Endometrial microvascular endothelial cells (primary cell): ENCODE measurements around the gene CYTH1. TPM values are rescaled to one million over a fixed set of nuclear protein-coding genes. Genes with fewer than 3 reads are reported as not detected.
"Not testable (repeated sequence)": the region's sequence is repeated elsewhere in the genome, so short reads cannot be mapped to it uniquely, and the experiment has no call there.

Source experiments
- in situ Hi-C: cut with HindIII; loops from 2 replicates; pipeline ENCODE4 v1.10.0; 2017; ENCODE audit warnings: low sequenced_read_pairs, low pct_unique_long_range_greater_than_20kb; ENCODE audit errors: inconsistent ontology term
- total RNA-seq: library from RNA; depleted of rRNA; stranded (reverse); fragments of >200 nt; gene quantifications from one replicate; pipeline ENCODE4 v1.2.3, GENCODE V29; 2015; ENCODE audit errors: inconsistent ontology term

The CYTH1 gene
- total RNA-seq, 1 donor from 2014 or later, result 40.3 TPM

GRCh38 chr17:78683408-78683961 lies 98.6 kb downstream of the CYTH1 start:
- in situ Hi-C loops, result no loop called here

- in situ Hi-C loops, result no loop called here
These were observed 99.7 kb downstream of the CYTH1 start for GRCh38 chr17:78682363-78682762.

GRCh38 chr17:78680436-78680835 lies 101.6 kb downstream of the CYTH1 start:
- in situ Hi-C loops, result no loop called here

GRCh38 chr17:78679495-78680395 lies 102.3 kb downstream of the CYTH1 start:
- in situ Hi-C loops, result no loop called here

- in situ Hi-C loops, result no loop called here
These were observed 103.4 kb downstream of the CYTH1 start for GRCh38 chr17:78678711-78679110.

GRCh38 chr17:78678222-78678557 lies 103.9 kb downstream of the CYTH1 start:
- in situ Hi-C loops, result no loop called here

- in situ Hi-C loops, result no loop called here
These were observed 104.5 kb downstream of the CYTH1 start for GRCh38 chr17:78677303-78678221.

GRCh38 chr17:78676412-78677302 lies 105.4 kb downstream of the CYTH1 start:
- in situ Hi-C loops, result no loop called here

- in situ Hi-C loops, result no loop called here
These were observed 106.2 kb downstream of the CYTH1 start for GRCh38 chr17:78675836-78676235.

GRCh38 chr17:78675316-78675616 lies 106.8 kb downstream of the CYTH1 start:
- in situ Hi-C loops, result no loop called here

GRCh38 chr17:78674595-78675315 lies 107.3 kb downstream of the CYTH1 start:
- in situ Hi-C loops, result no loop called here

GRCh38 chr17:78674156-78674555 lies 107.9 kb downstream of the CYTH1 start:
- in situ Hi-C loops, result no loop called here

GRCh38 chr17:78673395-78673794 lies 108.7 kb downstream of the CYTH1 start:
- in situ Hi-C loops, result no loop called here

GRCh38 chr17:78672871-78673371 lies 109.2 kb downstream of the CYTH1 start:
- in situ Hi-C loops, result no loop called here

GRCh38 chr17:78672005-78672404 lies 110.1 kb downstream of the CYTH1 start:
- in situ Hi-C loops, result no loop called here

GRCh38 chr17:78671726-78672001 lies 110.4 kb downstream of the CYTH1 start:
- in situ Hi-C loops, result not testable (repeated sequence)

GRCh38 chr17:78670850-78671725 lies 111.0 kb downstream of the CYTH1 start:
- in situ Hi-C loops, result no loop called here
